Inferior parietal cortex (tissue), 1 donor: ENCODE measurements around the gene ABCC5.

Experiments
- DNase-seq: peaks from one replicate; pipeline ENCODE4 v3.0.0-alpha.2; 2016; ENCODE audit errors: extremely low spot score

The ABCC5 gene

GRCh38 chr3:183975981-183976662, 41.6 kb downstream of the ABCC5 start:
- no peak for DNase-seq

- no peak for DNase-seq
These were observed 48.9 kb downstream of the ABCC5 start for GRCh38 chr3:183968666-183969245.

GRCh38 chr3:183967693-183968092, 50.0 kb downstream of the ABCC5 start:
- DNase-seq = no peak

- no peak for DNase-seq
These were observed 51.3 kb downstream of the ABCC5 start for GRCh38 chr3:183966361-183966791.

GRCh38 chr3:183962807-183963206, 54.9 kb downstream of the ABCC5 start:
- no peak for DNase-seq

- no peak for DNase-seq
These were observed 58.5 kb downstream of the ABCC5 start for GRCh38 chr3:183959214-183959613.

- DNase-seq = no peak
These were observed 58.9 kb downstream of the ABCC5 start for GRCh38 chr3:183958775-183959174.

- DNase-seq = no peak
These were observed 59.5 kb downstream of the ABCC5 start for GRCh38 chr3:183958226-183958625.

- no peak for DNase-seq
These were observed 62.8 kb downstream of the ABCC5 start for GRCh38 chr3:183954875-183955274.

- no peak for DNase-seq
These were observed 64.1 kb downstream of the ABCC5 start for GRCh38 chr3:183953471-183954070.

GRCh38 chr3:183951459-183951858, 66.2 kb downstream of the ABCC5 start:
- no peak for DNase-seq

- no peak for DNase-seq
These were observed 68.0 kb downstream of the ABCC5 start for GRCh38 chr3:183949690-183950089.

- no peak for DNase-seq
These were observed 71.6 kb downstream of the ABCC5 start for GRCh38 chr3:183946037-183946436.

GRCh38 chr3:183944775-183945174, 72.9 kb downstream of the ABCC5 start:
- no peak for DNase-seq

GRCh38 chr3:183943739-183944138, 73.9 kb downstream of the ABCC5 start:
- DNase-seq = no peak

GRCh38 chr3:183941216-183941615, 76.5 kb downstream of the ABCC5 start:
- DNase-seq = no peak

GRCh38 chr3:183937601-183938286, 79.9 kb downstream of the ABCC5 start:
- DNase-seq = no peak

GRCh38 chr3:183933160-183933559, 84.5 kb downstream of the ABCC5 start:
- DNase-seq = no peak

GRCh38 chr3:183931881-183932280, 85.8 kb downstream of the ABCC5 start:
- no peak for DNase-seq

- no peak for DNase-seq
These were observed 87.6 kb downstream of the ABCC5 start for GRCh38 chr3:183930086-183930485.

GRCh38 chr3:183927059-183927458, 90.6 kb downstream of the ABCC5 start:
- DNase-seq = no peak

- DNase-seq = no peak
These were observed 92.7 kb downstream of the ABCC5 start for GRCh38 chr3:183924956-183925355.

GRCh38 chr3:183924543-183924942, 93.1 kb downstream of the ABCC5 start:
- DNase-seq = no peak
